ENCODE data around the gene CACHD1. TPM values are rescaled to one million over a fixed set of nuclear protein-coding genes. Genes with fewer than 3 reads are reported as not detected.

The CACHD1 gene
- total and polyA plus RNA-seq, 9 of the 15 experiments (the other 6 are each of a cell fraction or from before 2014, with no cell fraction given), result 0.07 TPM; not detected in 8

GRCh38 chr1:64527165-64527564, 57.2 kb downstream of the CACHD1 start:
- H3K4me3 ChIP-seq, result no peak overlapping the region
- no peak for DNase-seq (ENCODE audit: extremely low read depth in 1 of 4, low spot score in 3 of 4)
- no peak for FAIRE-seq
- H3K9me1 ChIP-seq (ENCODE audit: control insufficient read depth, insufficient read depth, low read length), result no peaks in the 10 kb centered on the region
- no peak overlapping the region for H3K9ac ChIP-seq (ENCODE audit: insufficient read depth in 1 of 2, low read depth in 2 of 2, low read length in 2 of 2)
- no peaks in the 10 kb centered on the region for H3K36me3 ChIP-seq (ENCODE audit: control insufficient read depth, insufficient read depth, low read length)
- no peaks in the 10 kb centered on the region for H3K4me1 ChIP-seq (replicated peaks in 1 of 2; ENCODE audit: control insufficient read depth in 2 of 2, insufficient read depth in 2 of 2, low read length in 2 of 2)
- no peaks in the 10 kb centered on the region for H4K20me1 ChIP-seq (replicated peaks; ENCODE audit: control insufficient read depth, insufficient read depth, low read length)
- H3K79me2 ChIP-seq (ENCODE audit: control insufficient read depth, insufficient read depth, low read length), result no peaks in the 10 kb centered on the region
- in situ Hi-C loops (cut with MboI) (no loop called here), intact Hi-C loops (cut with micrococcal nuclease) (no loop called here)
- TF ChIP-seq BDP1 (IDR thresholded peaks at IDR 0.05; ENCODE audit: insufficient read depth, insufficient read length) (no peak), ZNF212 (CRISPR knock-in tag; IDR thresholded peaks at IDR 0.05) (no peak), FOXJ2 (tag; IDR thresholded peaks at IDR 0.05) (no peak), YBX1 (IDR thresholded peaks at IDR 0.05) (no peak), MAZ (CRISPR knock-in tag; conservative IDR thresholded peaks at IDR 0.05 in 1 of 2, IDR thresholded peaks at IDR 0.05 in 1 of 2) (no peak), NR2C1 (IDR thresholded peaks at IDR 0.05) (no peak), NR2C1 (tag; IDR thresholded peaks at IDR 0.05) (no peak), POLR2B (IDR thresholded peaks at IDR 0.05; ENCODE audit: low read depth, partially characterized antibody) (no peak), NFATC3 (IDR thresholded peaks at IDR 0.05) (no peak), HDGF (IDR thresholded peaks at IDR 0.05) (no peak), RAD21 (CRISPR knock-in tag; conservative IDR thresholded peaks at IDR 0.05 in 1 of 2, IDR thresholded peaks at IDR 0.05 in 1 of 2) (no peak), TEAD2 (tag; IDR thresholded peaks at IDR 0.05) (no peak)
- BruUV-seq (replicated peaks), result no TSS peak
- no peaks in the 10 kb centered on the region for H3K9me3 ChIP-seq (replicated peaks; ENCODE audit: control insufficient read depth, insufficient read depth, low read depth, low read length)
- H3K27me3 ChIP-seq (ENCODE audit: control insufficient read depth in 2 of 2, insufficient read depth in 2 of 2, low read length in 2 of 2), result 0 out of 5 replicates have a peak, but pooled peaks cover 0 to 4% of the 10 kb centered on the region in 2 experiments
- ATAC-seq, result no peak
- no peak overlapping the region for H3K27ac ChIP-seq (ENCODE audit: extremely low read depth, low read depth, low read length)
- WGBS (ENCODE audit: insufficient coverage, low coverage, missing lambda C conversion rate), result under 1% methylated on average over 10 of the region's 10 CpGs
- no peak overlapping the region for H2AFZ ChIP-seq (ENCODE audit: low read depth, low read length)
- no peak overlapping the region for H3K4me2 ChIP-seq (ENCODE audit: insufficient read depth, low read length)
- ChIA-PET POLR2A (no interaction called here), CTCF (ENCODE audit: low intra/inter-chr PET ratio) (no interaction called here)

All from K562 (cell line).